ENCODE data around the gene TTN.

TTN gene

DNA sequence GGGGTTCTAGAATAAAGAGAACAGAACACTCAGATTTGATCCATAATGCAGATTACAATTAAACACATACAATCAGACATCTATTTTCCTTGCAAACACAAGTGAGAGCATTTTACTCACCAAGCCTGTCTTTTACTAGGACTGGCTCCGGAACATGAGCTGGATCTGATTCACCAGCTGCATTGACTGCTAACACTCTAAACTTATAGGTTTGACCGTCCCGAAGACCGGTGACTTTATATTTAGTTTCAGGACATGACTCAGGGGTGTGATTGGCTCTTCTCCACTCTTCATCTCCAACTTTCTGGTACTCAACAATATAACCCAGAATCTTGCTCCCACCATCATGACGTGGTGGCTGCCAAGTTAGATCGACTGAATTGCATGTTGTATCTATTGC lies 214.6 kb downstream of the TTN start:
- H3K4me2 ChIP-seq (ENCODE audit: low read length) = no peak overlapping the region
- no peak overlapping the region for H3K4me3 ChIP-seq (ENCODE audit: low read length)
- H3K79me2 ChIP-seq (ENCODE audit: low read length) = no peaks in the 10 kb centered on the region
- no peak overlapping the region for H3K9ac ChIP-seq (ENCODE audit: low read length)
- H3K27ac ChIP-seq (ENCODE audit: low read length) = no peak overlapping the region
- peaks cover 17% of the 10 kb centered on the region for H3K36me3 ChIP-seq (replicated peaks; ENCODE audit: low read depth, low read length)
- H3K4me1 ChIP-seq (ENCODE audit: low read length) = no peaks in the 10 kb centered on the region
- no peaks in the 10 kb centered on the region for H3K9me3 ChIP-seq (ENCODE audit: insufficient read depth, low read length)
- TF ChIP-seq, protein P1, sequence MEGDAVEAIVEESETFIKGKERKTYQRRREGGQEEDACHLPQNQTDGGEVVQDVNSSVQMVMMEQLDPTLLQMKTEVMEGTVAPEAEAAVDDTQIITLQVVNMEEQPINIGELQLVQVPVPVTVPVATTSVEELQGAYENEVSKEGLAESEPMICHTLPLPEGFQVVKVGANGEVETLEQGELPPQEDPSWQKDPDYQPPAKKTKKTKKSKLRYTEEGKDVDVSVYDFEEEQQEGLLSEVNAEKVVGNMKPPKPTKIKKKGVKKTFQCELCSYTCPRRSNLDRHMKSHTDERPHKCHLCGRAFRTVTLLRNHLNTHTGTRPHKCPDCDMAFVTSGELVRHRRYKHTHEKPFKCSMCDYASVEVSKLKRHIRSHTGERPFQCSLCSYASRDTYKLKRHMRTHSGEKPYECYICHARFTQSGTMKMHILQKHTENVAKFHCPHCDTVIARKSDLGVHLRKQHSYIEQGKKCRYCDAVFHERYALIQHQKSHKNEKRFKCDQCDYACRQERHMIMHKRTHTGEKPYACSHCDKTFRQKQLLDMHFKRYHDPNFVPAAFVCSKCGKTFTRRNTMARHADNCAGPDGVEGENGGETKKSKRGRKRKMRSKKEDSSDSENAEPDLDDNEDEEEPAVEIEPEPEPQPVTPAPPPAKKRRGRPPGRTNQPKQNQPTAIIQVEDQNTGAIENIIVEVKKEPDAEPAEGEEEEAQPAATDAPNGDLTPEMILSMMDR (IDR thresholded peaks at IDR 0.05; ENCODE audit: low read depth, low read length) = no peak
- no peak for TF ChIP-seq EZH2phosphoT487 (IDR thresholded peaks at IDR 0.05; ENCODE audit: low read depth)
- H4K20me1 ChIP-seq (ENCODE audit: insufficient read depth, low read length) = no peaks in the 10 kb centered on the region
- no peak overlapping the region for H2AFZ ChIP-seq (ENCODE audit: low read depth, low read length)
- H3K27me3 ChIP-seq (ENCODE audit: low read depth, low read length) = no peaks in the 10 kb centered on the region

DNA sequence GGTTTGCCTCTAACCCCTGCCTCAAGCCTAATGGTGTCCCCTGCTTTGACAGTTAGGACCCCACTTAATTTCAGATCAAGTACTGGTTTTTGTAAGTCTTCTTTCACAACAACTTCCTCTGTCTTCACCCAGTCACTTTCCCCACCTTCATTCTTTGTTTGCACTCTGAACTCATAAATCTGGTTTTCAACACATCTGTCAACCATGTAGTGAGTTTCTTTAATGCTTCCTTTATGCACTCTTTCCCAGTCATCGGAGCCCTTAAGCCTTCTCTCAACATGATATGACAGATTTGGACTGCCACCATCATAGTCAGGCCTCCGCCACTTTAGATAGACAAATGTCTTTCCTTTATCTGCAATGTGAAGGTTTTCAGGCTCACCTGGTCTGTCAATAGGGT lies 217.9 kb downstream of the TTN start:
- H3K4me3 ChIP-seq (ENCODE audit: low read length) = no peak overlapping the region
- peaks cover 17% of the 10 kb centered on the region for H3K36me3 ChIP-seq (replicated peaks; ENCODE audit: low read depth, low read length)
- no peaks in the 10 kb centered on the region for H4K20me1 ChIP-seq (ENCODE audit: insufficient read depth, low read length)
- H3K27me3 ChIP-seq (ENCODE audit: low read depth, low read length) = no peaks in the 10 kb centered on the region
- H3K27ac ChIP-seq (ENCODE audit: low read length) = no peak overlapping the region
- no peak overlapping the region for H2AFZ ChIP-seq (ENCODE audit: low read depth, low read length)
- no peaks in the 10 kb centered on the region for H3K9me3 ChIP-seq (ENCODE audit: insufficient read depth, low read length)
- no peaks in the 10 kb centered on the region for H3K79me2 ChIP-seq (ENCODE audit: low read length)
- H3K4me1 ChIP-seq (ENCODE audit: low read length) = no peaks in the 10 kb centered on the region
- TF ChIP-seq, protein P1 (IDR thresholded peaks at IDR 0.05; ENCODE audit: low read depth, low read length) = no peak
- no peak for TF ChIP-seq EZH2phosphoT487 (IDR thresholded peaks at IDR 0.05; ENCODE audit: low read depth)
- no peak overlapping the region for H3K4me2 ChIP-seq (ENCODE audit: low read length)
- H3K9ac ChIP-seq (ENCODE audit: low read length) = no peak overlapping the region

DNA sequence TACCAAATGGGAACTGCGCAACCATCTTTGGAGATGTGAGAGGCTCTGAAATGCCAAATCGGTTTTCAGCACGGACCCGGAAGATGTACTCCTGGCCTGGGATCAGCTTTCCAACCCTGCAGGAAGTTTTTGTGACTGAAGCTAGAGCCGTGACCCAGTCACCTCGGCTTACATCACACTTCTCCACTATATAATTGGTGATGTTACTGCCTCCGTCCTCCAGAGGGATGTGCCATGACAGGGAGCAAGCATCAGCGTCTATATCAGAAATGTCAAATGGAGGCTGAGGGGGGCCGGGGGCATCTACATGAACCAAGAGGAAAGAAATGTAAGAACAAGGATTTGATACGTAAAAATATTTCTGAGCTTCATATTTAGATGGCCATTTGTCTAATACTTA lies 222.6 kb downstream of the TTN start:
- H3K9ac ChIP-seq (ENCODE audit: low read length) = no peak overlapping the region
- H3K79me2 ChIP-seq (ENCODE audit: low read length) = no peaks in the 10 kb centered on the region
- peaks cover 9% of the 10 kb centered on the region for H3K36me3 ChIP-seq (replicated peaks; ENCODE audit: low read depth, low read length)
- H3K4me1 ChIP-seq (ENCODE audit: low read length) = peaks cover 9% of the 10 kb centered on the region
- no peak overlapping the region for H3K4me3 ChIP-seq (ENCODE audit: low read length)
- H3K4me2 ChIP-seq (ENCODE audit: low read length) = no peak overlapping the region
- H3K27ac ChIP-seq (ENCODE audit: low read length) = no peak overlapping the region
- H3K27me3 ChIP-seq (ENCODE audit: low read depth, low read length) = no peaks in the 10 kb centered on the region
- H4K20me1 ChIP-seq (ENCODE audit: insufficient read depth, low read length) = no peaks in the 10 kb centered on the region
- no peak for TF ChIP-seq EZH2phosphoT487 (IDR thresholded peaks at IDR 0.05; ENCODE audit: low read depth)
- TF ChIP-seq, protein P1 (IDR thresholded peaks at IDR 0.05; ENCODE audit: low read depth, low read length) = no peak
- no peak overlapping the region for H2AFZ ChIP-seq (ENCODE audit: low read depth, low read length)
- H3K9me3 ChIP-seq (ENCODE audit: insufficient read depth, low read length) = no peaks in the 10 kb centered on the region

DNA sequence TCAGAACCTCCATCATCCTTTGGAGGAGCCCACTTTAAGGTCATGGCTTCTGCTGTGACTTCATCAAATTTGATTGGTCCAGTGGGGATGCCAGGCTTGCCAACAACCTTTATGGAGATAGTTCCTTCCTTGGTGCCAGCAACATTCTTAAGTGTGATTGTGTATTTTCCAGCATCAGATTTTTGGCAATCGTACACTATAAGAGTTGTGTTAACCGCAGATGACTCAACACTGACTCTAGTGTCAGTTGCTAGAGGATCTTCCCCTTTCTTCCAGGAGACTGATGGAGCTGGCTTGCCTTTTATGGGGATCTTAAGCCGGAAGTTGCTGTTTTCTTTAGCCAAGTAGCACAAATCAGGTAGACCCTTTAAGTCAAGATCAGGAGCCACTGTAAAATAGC lies 228.2 kb downstream of the TTN start:
- Histone ChIP-seq H2AFZ (ENCODE audit: low read depth, low read length) (no peak overlapping the region), H3K4me2 (ENCODE audit: low read length) (no peak overlapping the region), H3K79me2 (ENCODE audit: low read length) (no peaks in the 10 kb centered on the region), H3K9ac (ENCODE audit: low read length) (no peak overlapping the region), H3K27ac (ENCODE audit: low read length) (no peak overlapping the region), H3K36me3 (replicated peaks; ENCODE audit: low read depth, low read length) (peaks cover 37% of the 10 kb centered on the region), H3K27me3 (ENCODE audit: low read depth, low read length) (no peaks in the 10 kb centered on the region), H3K4me1 (ENCODE audit: low read length) (peaks cover 9% of the 10 kb centered on the region), H4K20me1 (ENCODE audit: insufficient read depth, low read length) (no peaks in the 10 kb centered on the region), H3K9me3 (ENCODE audit: insufficient read depth, low read length) (no peaks in the 10 kb centered on the region), H3K4me3 (ENCODE audit: low read length) (no peak overlapping the region)
- TF ChIP-seq, protein P1 (IDR thresholded peaks at IDR 0.05; ENCODE audit: low read depth, low read length) = no peak
- TF ChIP-seq EZH2phosphoT487 (IDR thresholded peaks at IDR 0.05; ENCODE audit: low read depth) = no peak

Data from OCI-LY3 (cell line).